ENCODE data around the gene MVB12A. TPM values are rescaled to one million over a fixed set of nuclear protein-coding genes. Genes with fewer than 3 reads are reported as not detected.

The MVB12A gene
- total and polyA plus RNA-seq, 9 of the 15 experiments (the other 6 are each of a cell fraction or from before 2014, with no cell fraction given), result 1.2 to 46.2 (median 22.4) TPM

DNA sequence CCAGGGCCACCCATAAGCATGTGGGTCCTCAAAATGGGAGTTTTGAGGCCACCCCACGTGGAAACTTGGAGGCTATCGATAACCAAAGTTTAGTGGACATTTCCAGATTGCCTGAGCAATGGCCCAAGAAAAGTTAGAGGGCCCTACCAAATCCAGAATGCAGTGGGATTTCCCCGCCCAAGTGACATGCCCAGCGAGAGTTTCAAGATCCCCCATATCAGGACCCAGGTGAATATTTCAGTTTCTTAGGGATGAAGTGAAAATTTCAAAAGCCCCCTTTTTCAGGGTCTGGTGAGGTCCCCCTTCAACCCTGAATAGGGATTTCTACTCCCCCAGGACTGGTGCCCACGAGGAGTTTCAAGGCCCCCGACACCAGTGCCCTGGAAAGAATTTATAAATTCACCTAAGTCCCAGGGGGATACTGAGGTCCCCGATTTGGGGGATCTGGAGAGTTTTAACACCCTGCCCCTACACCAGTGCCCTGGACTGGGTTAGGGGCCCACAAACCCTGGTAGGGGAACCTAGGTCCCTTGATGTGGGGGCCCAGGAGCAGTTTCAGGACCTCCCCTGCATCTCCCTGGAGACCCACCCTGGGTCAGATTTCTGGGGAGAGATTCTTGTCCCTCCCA is 15.1 kb upstream of the MVB12A start (continued):
- TF ChIP-seq, protein P1, sequence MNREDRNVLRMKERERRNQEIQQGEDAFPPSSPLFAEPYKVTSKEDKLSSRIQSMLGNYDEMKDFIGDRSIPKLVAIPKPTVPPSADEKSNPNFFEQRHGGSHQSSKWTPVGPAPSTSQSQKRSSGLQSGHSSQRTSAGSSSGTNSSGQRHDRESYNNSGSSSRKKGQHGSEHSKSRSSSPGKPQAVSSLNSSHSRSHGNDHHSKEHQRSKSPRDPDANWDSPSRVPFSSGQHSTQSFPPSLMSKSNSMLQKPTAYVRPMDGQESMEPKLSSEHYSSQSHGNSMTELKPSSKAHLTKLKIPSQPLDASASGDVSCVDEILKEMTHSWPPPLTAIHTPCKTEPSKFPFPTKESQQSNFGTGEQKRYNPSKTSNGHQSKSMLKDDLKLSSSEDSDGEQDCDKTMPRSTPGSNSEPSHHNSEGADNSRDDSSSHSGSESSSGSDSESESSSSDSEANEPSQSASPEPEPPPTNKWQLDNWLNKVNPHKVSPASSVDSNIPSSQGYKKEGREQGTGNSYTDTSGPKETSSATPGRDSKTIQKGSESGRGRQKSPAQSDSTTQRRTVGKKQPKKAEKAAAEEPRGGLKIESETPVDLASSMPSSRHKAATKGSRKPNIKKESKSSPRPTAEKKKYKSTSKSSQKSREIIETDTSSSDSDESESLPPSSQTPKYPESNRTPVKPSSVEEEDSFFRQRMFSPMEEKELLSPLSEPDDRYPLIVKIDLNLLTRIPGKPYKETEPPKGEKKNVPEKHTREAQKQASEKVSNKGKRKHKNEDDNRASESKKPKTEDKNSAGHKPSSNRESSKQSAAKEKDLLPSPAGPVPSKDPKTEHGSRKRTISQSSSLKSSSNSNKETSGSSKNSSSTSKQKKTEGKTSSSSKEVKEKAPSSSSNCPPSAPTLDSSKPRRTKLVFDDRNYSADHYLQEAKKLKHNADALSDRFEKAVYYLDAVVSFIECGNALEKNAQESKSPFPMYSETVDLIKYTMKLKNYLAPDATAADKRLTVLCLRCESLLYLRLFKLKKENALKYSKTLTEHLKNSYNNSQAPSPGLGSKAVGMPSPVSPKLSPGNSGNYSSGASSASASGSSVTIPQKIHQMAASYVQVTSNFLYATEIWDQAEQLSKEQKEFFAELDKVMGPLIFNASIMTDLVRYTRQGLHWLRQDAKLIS (CRISPR knock-in tag; IDR thresholded peaks at IDR 0.05), result no peak
- no peak for TF ChIP-seq RUNX1 (IDR thresholded peaks at IDR 0.05; ENCODE audit: low read depth)

DNA sequence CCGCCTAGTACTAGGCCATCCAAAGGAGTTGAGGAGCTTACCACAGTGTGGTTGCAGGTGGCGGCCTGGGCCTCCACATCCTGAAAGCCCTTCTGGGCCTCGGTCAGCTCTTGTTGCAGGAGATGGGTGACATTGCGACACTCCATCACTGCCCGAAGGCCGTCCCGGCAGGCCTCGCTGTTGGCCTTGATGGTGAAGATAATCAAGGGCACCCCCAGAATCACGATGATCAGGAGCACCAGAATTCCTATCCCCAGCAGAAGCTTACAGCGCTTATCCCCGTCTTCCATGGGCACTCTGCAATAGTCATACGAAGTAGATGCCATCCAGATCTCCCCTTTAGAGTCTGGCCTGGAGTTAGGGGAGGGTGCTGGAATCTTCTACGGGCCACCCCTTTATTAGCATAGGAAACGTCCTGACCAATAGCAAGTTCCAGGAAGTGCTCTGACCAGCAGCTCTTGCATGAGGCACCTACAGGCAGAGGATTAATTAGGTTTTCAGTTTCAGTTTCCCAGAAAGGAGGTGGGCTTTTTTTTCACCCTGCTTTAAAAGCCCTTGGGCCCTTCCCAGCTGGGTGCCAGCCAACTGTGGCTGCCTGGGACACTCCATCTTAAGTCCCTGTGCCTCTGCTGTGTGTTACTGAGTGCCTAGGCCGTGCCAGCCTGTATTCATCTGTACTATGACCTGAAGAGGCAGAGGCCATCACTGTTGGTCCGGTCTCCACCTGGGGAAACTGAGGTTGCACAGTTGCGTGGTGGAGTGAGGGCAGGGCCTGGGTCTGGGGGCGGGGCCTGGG is 14.4 kb upstream of the MVB12A start, which contains the start of gene BST2:
BST2 (minus strand) TSS at position 381 of the 796 bp plus-strand sequence; CDS start at position 326, 55 bp downstream.
- peak; percentile 73 to 92 (median 84) for DNase-seq (ENCODE audit: extremely low read depth in 1 of 4, low spot score in 3 of 4)
- ATAC-seq, result peak; percentile 91
- BruUV-seq (replicated peaks), result no TSS peak
- H2AFZ ChIP-seq (ENCODE audit: low read depth, low read length), result peak within 1 kb of the TSS; percentile 81
- WGBS (ENCODE audit: insufficient coverage, low coverage, missing lambda C conversion rate), result under 1% methylated on average over 18 of the region's 18 CpGs
- ChIA-PET POLR2A (interaction anchor here (0.5 to 2.4 kb wide), 11 partner anchors 11 to 934 kb away, joined by 3 to 20 read pairs (median 4); partner anchors contain the start of genes ANO8, CCDC194 and MVB12A), CTCF (ENCODE audit: low intra/inter-chr PET ratio) (no interaction called here)
- peak; percentile 98 for FAIRE-seq
- in situ Hi-C loops (cut with MboI), result no loop called here
- peak within 1 kb of the TSS; percentile 78 to 93 for H3K9ac ChIP-seq (ENCODE audit: insufficient read depth in 1 of 2, low read depth in 2 of 2, low read length in 2 of 2)
- peak within 1 kb of the TSS; percentile 53 for H3K4me3 ChIP-seq
- H3K4me1 ChIP-seq (replicated peaks in 1 of 2; ENCODE audit: control insufficient read depth in 2 of 2, insufficient read depth in 2 of 2, low read length in 2 of 2), result peaks cover 12 to 36% of the 10 kb centered on the region in 2 experiments; a peak in 4 of 5 replicates
- H3K9me1 ChIP-seq (ENCODE audit: control insufficient read depth, insufficient read depth, low read length), result no peaks in the 10 kb centered on the region
- H3K79me2 ChIP-seq (ENCODE audit: control insufficient read depth, insufficient read depth, low read length), result peaks cover 64% of the 10 kb centered on the region
- intact Hi-C loops (cut with micrococcal nuclease), result loop anchor here (1.0 kb wide), 1 partner anchor 14 kb away; no protein-coding TSS in a partner anchor
- H3K36me3 ChIP-seq (ENCODE audit: control insufficient read depth, insufficient read depth, low read length), result peaks cover 22% of the 10 kb centered on the region; the same call in 2 of the 3 replicates
- peak within 1 kb of the TSS; percentile 92 for H3K4me2 ChIP-seq (ENCODE audit: insufficient read depth, low read length)
- H3K9me3 ChIP-seq (replicated peaks; ENCODE audit: control insufficient read depth, insufficient read depth, low read depth, low read length), result no peaks in the 10 kb centered on the region
- peak within 1 kb of the TSS; percentile 69 for H3K27ac ChIP-seq (ENCODE audit: extremely low read depth, low read depth, low read length)
- H4K20me1 ChIP-seq (replicated peaks; ENCODE audit: control insufficient read depth, insufficient read depth, low read length), result 0 out of 2 replicates have a peak, but pooled peaks cover 3% of the 10 kb centered on the region
- H3K27me3 ChIP-seq (ENCODE audit: control insufficient read depth in 2 of 2, insufficient read depth in 2 of 2, low read length in 2 of 2), result no peaks in the 10 kb centered on the region
- TF ChIP-seq RBM25 (IDR thresholded peaks at IDR 0.05; ENCODE audit: low read depth, low read length, severe bottlenecking), result no peak
- no peak for TF ChIP-seq HMG20B (CRISPR knock-in tag; IDR thresholded peaks at IDR 0.05)
- TF ChIP-seq EGR1 (conservative IDR thresholded peaks at IDR 0.05), result no peak
- no peak for TF ChIP-seq ZNF551 (CRISPR knock-in tag; IDR thresholded peaks at IDR 0.05)
- TF ChIP-seq, protein P2, sequence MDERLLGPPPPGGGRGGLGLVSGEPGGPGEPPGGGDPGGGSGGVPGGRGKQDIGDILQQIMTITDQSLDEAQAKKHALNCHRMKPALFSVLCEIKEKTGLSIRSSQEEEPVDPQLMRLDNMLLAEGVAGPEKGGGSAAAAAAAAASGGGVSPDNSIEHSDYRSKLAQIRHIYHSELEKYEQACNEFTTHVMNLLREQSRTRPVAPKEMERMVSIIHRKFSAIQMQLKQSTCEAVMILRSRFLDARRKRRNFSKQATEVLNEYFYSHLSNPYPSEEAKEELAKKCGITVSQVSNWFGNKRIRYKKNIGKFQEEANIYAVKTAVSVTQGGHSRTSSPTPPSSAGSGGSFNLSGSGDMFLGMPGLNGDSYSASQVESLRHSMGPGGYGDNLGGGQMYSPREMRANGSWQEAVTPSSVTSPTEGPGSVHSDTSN (CRISPR knock-in tag; IDR thresholded peaks at IDR 0.05; ENCODE audit: low read depth), result no peak
- TF ChIP-seq, protein P2 (tag; conservative IDR thresholded peaks at IDR 0.05; ENCODE audit: low read depth), result peak; percentile 25; the same call in 1 of the 2 replicates
- no peak for TF ChIP-seq HNRNPH1 (optimal IDR thresholded peaks at IDR 0.05; ENCODE audit: low read depth, low read length)
- no peak for TF ChIP-seq ZNF696 (CRISPR knock-in tag; conservative IDR thresholded peaks at IDR 0.05)
- no peak for TF ChIP-seq ZNF695 (CRISPR knock-in tag; IDR thresholded peaks at IDR 0.05)
- peak; percentile 77 for TF ChIP-seq RBFOX2 (IDR thresholded peaks at IDR 0.05; ENCODE audit: low read depth, low read length)
- TF ChIP-seq DPF2 (IDR thresholded peaks at IDR 0.05), result peak; percentile 45; the same call in 1 of the 2 replicates
